Measurements from ENCODE around the gene NLGN4Y. TPM values are rescaled to one million over a fixed set of nuclear protein-coding genes. Genes with fewer than 3 reads are reported as not detected.

Gene NLGN4Y
- polyA plus RNA-seq, 1 of the 3 experiments (the other 2 are of a cell fraction): not detected

- Histone ChIP-seq H3K9ac (no peak overlapping the region), H3K79me2 (ENCODE audit: insufficient read depth) (no peaks in the 10 kb centered on the region), H3K27ac (ENCODE audit: low read depth in 2 of 2, low read length in 1 of 2) (no peak overlapping the region), H3K4me2 (no peak overlapping the region), H4K20me1 (ENCODE audit: insufficient read depth) (no peaks in the 10 kb centered on the region), H3F3A (replicated peaks; ENCODE audit: insufficient read depth) (no peaks in the 10 kb centered on the region), H3K36me3 (replicated peaks in 1 of 2; ENCODE audit: control insufficient read depth in 1 of 2, insufficient read depth in 2 of 2, low read length in 1 of 2) (no peaks in the 10 kb centered on the region), H3K4me3 (ENCODE audit: low read depth in 2 of 2, low read length in 1 of 2) (no peak overlapping the region), H3K9me3 (no peaks in the 10 kb centered on the region), H3K4me1 (ENCODE audit: control insufficient read depth in 1 of 2, insufficient read depth in 2 of 2, low read depth in 1 of 2, low read length in 1 of 2) (no peaks in the 10 kb centered on the region), H3K27me3 (ENCODE audit: insufficient read depth) (no peaks in the 10 kb centered on the region), H2AFZ (ENCODE audit: low read depth) (no peak overlapping the region), H3K9me2 (no peaks in the 10 kb centered on the region)
- DNase-seq: no peak
- ChIA-PET POLR2A (no interaction called here), CTCF (no interaction called here)
- TF ChIP-seq FOXM1 (IDR thresholded peaks at IDR 0.05; ENCODE audit: low read depth) (no peak), RXRA (IDR thresholded peaks at IDR 0.05; ENCODE audit: borderline replicate concordance, low read depth) (no peak), NRF1 (IDR thresholded peaks at IDR 0.05; ENCODE audit: low read depth, low read length) (no peak), SIN3A (IDR thresholded peaks at IDR 0.05; ENCODE audit: borderline replicate concordance, low read depth, low read length) (no peak), SMC3 (IDR thresholded peaks at IDR 0.05; ENCODE audit: low read depth, low read length) (no peak), MEF2A (IDR thresholded peaks at IDR 0.05; ENCODE audit: borderline replicate concordance, low read depth) (no peak), EZH2phosphoT487 (IDR thresholded peaks at IDR 0.05; ENCODE audit: borderline replicate concordance, low read depth) (no peak), TEAD4 (IDR thresholded peaks at IDR 0.05; ENCODE audit: borderline replicate concordance, insufficient read depth) (no peak), RAD21 (IDR thresholded peaks at IDR 0.05; ENCODE audit: low read length) (no peak), PBX3 (IDR thresholded peaks at IDR 0.05) (no peak), GATA2 (CRISPR knock-in tag; IDR thresholded peaks at IDR 0.05) (no peak), RFX5 (IDR thresholded peaks at IDR 0.05; ENCODE audit: low read length) (no peak), FOXJ3 (CRISPR knock-in tag; IDR thresholded peaks at IDR 0.05) (no peak), CTCF (IDR thresholded peaks at IDR 0.05) (no peak), TCF12 (IDR thresholded peaks at IDR 0.05) (no peak), JUND (IDR thresholded peaks at IDR 0.05) (no peak), RCOR1 (IDR thresholded peaks at IDR 0.05; ENCODE audit: low read length) (no peak), REST (IDR thresholded peaks at IDR 0.05; ENCODE audit: low read depth, low read length) (no peak), ELF1 (IDR thresholded peaks at IDR 0.05) (no peak), POLR2AphosphoS5 (IDR thresholded peaks at IDR 0.05; ENCODE audit: low read depth, low read length) (no peak)
These were observed 12.4 kb downstream of the NLGN4Y start for GRCh38 chrY:14536703-14537102.
